T-helper 2 cell (primary cell): ENCODE data around the gene ALDH3B1.
A peak's percentile ranks its signal among the peaks of the same experiment; 100 is the strongest.

Experiments used
- DNase-seq, 5 experiments: peaks; one replicate each; pipeline versions ENCODE4 v3.0.0 to v3.0.0-alpha.2; 2012 to 2022

ALDH3B1 gene

GRCh38 chr11:68032003-68032402, 21.9 kb downstream of the ALDH3B1 start:
- DNase-seq: no peak

DNA sequence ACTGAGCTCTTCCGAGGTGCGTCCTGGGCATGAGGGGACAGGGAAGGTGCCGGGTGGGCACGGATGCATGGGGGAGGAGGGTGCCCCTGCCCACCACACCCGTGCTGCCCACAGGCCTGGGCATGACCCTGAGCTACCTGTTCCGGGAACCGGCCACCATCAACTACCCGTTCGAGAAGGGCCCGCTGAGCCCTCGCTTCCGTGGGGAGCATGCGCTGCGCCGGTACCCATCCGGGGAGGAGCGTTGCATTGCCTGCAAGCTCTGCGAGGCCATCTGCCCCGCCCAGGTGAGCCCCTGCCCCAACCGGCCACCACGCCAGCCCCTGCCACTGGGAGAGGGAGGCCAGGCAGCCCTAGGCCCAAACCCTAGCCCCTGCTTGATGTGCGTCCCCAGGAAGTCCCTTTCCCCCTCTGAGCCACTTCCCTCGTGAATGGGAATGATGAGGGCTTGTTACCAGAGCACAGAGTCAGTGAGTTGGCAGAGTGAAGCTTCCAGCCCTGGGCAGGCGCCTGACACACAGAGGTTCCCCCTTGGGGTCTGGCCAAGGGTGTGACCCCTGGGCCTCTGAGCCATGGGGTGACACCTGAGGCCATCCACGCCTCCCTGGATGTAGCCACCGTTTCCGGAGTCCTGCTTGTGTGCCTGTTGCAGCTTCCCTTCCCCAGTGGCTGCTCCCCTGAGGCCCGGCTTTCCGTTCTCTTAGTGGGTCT, 23.0 kb downstream of the ALDH3B1 start:
- no peak for DNase-seq

DNA sequence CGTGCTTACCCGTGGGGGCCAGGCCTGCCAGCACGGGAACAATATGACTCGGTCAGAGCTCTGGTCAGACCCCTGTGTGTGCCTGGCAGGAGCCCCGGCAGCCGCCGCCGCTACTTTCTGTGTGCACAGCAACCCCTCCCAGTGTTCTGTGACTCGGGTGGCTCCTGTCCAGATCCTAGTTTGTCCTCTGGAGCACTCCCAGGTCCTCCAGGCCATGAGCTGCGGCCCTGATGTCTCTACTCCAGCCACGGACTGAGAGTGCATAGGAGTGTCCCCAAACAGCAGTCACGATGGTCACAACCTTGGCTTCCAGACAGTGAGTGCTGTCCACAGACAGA, 23.6 kb downstream of the ALDH3B1 start:
- no peak for DNase-seq

GRCh38 chr11:68035266-68035876, 25.2 kb downstream of the ALDH3B1 start:
- no peak for DNase-seq

- DNase-seq: no peak
Measured at GRCh38 chr11:68036141-68036716, 26.1 kb downstream of the ALDH3B1 start.

GRCh38 chr11:68036717-68037239, 26.7 kb downstream of the ALDH3B1 start:
- DNase-seq: peak in 1 of 5 experiments; percentile 62

- no peak for DNase-seq
Measured at GRCh38 chr11:68037411-68038225, 27.5 kb downstream of the ALDH3B1 start.

GRCh38 chr11:68038226-68038717, 28.1 kb downstream of the ALDH3B1 start:
- DNase-seq: no peak

DNA sequence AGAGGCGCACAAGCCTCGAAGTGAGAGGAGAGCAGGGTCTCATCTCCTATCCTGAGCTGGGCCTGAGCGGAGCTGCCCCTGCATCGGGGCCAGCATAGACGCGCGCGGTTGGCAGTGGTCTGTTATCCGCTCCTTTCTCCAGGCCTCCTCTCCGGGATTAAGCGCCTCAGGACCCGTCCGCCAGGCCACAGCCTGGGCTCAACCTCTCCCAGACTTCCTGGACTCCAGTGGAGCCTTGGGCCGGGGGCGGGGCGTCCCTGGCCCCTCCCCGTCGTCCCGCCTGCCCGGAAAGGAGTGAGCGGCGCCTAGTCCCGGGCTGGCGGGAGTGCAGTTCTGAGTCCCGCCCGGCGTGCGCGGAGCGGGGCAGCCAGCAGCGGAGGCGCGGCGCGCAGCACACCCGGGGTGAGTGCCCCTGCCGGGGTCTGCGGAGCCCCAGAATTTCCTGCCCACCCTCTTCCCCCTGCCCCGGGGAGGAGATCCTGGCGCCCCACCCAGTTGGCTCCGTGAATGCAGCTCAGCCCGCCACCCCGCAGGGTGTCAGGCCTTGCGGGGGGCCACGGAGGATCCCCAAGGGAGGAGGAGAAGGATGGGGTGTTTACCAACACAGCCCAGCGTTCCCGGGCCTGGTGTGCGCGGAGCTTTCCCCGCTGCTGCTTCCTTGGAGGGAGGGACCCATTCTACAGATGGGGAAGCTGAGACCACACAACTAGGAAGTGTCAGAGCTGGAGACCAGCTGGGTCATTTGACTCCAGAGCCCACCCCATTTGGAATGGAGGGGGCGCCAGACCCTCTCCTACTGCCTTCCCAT, 28.8 kb downstream of the ALDH3B1 start, which contains the start of gene TCIRG1:
Gene TCIRG1 (plus strand): TSS at position 308 of the 808 bp plus-strand sequence. CDS start 2,247 bp downstream, outside the sequence.
- peak; percentile 19 to 69 (median 44) for DNase-seq

- no peak for DNase-seq
Measured at GRCh38 chr11:68039526-68040086, 29.5 kb downstream of the ALDH3B1 start.

GRCh38 chr11:68040101-68040956, 30.2 kb downstream of the ALDH3B1 start:
- peak in 3 of 5 experiments; percentile 19 to 63 (median 54) for DNase-seq

GRCh38 chr11:68040957-68041591, 30.9 kb downstream of the ALDH3B1 start:
- no peak for DNase-seq

GRCh38 chr11:68041617-68042218, 31.6 kb downstream of the ALDH3B1 start:
- no peak for DNase-seq

DNA sequence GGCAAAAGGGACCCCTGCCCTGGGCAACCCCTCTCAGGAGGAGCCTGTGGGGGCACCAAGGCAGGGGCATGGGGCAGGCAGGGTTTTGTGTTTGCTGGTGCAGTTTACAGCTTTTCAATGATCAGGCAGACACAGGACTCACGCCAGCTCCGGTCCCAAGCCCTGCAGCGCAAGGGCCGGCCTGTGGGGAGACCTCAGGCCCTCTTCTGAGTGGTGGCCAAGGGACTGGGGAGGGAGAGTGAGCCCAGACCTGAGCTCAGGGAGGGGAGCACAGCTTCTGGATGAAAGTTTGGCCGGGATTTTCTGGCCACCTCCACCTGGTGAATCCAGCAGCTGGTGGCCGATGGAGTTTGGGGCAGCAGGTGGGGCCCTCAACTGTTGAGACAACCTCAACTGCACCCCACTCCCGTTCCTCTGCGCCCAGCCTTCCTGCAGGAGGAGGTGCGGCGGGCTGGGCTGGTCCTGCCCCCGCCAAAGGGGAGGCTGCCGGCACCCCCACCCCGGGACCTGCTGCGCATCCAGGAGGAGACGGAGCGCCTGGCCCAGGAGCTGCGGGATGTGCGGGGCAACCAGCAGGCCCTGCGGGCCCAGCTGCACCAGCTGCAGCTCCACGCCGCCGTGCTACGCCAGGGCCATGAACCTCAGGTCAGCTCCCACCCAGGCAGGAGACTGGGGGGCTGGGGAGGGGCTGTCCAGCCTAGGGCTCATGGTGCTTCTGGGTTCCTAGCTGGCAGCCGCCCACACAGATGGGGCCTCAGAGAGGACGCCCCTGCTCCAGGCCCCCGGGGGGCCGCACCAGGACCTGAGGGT, 32.3 kb downstream of the ALDH3B1 start:
- DNase-seq: no peak

DNA sequence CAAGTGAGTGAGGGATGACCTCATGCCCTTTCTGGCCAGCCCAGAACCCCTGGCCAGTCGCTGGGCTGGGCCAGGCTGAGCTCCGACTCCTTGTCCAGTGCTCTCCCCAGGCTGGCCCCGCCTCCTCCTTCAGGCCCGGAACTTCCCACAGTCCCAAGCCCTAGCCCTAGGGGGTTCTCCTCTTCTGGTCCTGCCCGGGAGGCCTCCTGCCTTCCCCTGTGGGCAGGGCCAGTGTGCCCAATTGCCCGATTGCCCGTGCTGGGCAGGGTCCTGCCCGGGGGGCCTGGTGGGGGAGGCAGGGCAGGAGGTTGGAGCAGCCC, 32.9 kb downstream of the ALDH3B1 start:
- DNase-seq: no peak

- no peak for DNase-seq
Measured at GRCh38 chr11:68043349-68044144, 33.4 kb downstream of the ALDH3B1 start.

DNA sequence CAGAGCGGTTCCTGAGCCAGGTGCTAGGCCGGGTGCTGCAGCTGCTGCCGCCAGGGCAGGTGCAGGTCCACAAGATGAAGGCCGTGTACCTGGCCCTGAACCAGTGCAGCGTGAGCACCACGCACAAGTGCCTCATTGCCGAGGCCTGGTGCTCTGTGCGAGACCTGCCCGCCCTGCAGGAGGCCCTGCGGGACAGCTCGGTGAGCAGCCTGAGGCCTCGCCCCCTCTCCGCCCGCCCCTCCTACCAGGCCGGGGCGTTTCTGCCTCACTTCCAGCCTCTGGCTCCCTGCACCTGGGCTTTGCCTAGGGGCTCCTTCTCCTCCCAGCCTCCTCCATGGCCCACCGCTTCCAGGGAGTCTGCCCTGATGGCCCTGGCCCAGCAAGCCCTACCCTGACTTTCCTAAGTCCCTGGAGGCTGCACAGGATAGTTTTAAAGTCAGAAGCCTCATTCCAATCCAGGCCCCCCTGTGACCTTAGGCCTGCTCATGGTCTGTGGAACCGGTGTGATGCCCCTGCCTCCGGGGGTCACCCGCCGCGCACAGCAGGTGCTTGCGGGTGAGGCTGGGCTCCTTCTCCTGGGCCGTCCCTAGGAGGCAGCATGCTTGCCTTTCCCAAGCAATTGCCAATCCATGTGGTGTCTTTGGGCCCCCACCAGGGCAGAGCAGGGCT, 34.2 kb downstream of the ALDH3B1 start:
- DNase-seq: no peak
